GM12878 (cell line): Measurements from ENCODE around the gene EYA4.

Experiments used
- CHD2 ChIP-seq: IDR thresholded peaks from 2 replicates; pipeline ENCODE4 v1.6.1; 2011; ENCODE audit warnings: low read depth, low read length, improper control_type of control experiment, borderline replicate concordance
- CTCF ChIP-seq, 3 experiments: IDR thresholded peaks in 2 of 3; conservative IDR thresholded peaks in 1 of 3; 2 replicates each; pipeline ENCODE4 v1.5.1; 2011; ENCODE audit warnings: low read depth in 3 of 3, low read length in 3 of 3, mild to moderate bottlenecking in 3 of 3, control low read depth in 2 of 3, moderate library complexity in 2 of 3, inconsistent platforms in 1 of 3, mixed read lengths in 1 of 3; ENCODE audit not compliant: control insufficient read depth in 2 of 3, insufficient read depth in 1 of 3; ENCODE audit errors: extremely low read depth in 1 of 3
- EZH2 ChIP-seq: IDR thresholded peaks from 2 replicates; pipeline ENCODE4 v1.6.1; 2012; ENCODE audit warnings: low read depth, mild to moderate bottlenecking, control low read depth, inconsistent platforms, low read length, borderline replicate concordance; ENCODE audit not compliant: control insufficient read depth
- GATAD2B ChIP-seq: fragments of 450-650 bp; conservative IDR thresholded peaks from 2 replicates; pipeline ENCODE4 v1.6.1; 2017; ENCODE audit warnings: low read depth, mild to moderate bottlenecking, moderate library complexity
- HDAC6 ChIP-seq: fragments of 200-600 bp; sonication (generic); IDR thresholded peaks from one replicate; pipeline ENCODE4 v1.8.0; 2017; ENCODE audit warnings: antibody characterized with exemption; ENCODE audit not compliant: unreplicated experiment
- KDM1A ChIP-seq: fragments of 200-600 bp; sonication (generic); IDR thresholded peaks from 2 replicates; pipeline ENCODE4 v1.6.1; 2016; ENCODE audit warnings: borderline replicate concordance
- NR2C2 ChIP-seq: IDR thresholded peaks from 2 replicates; pipeline ENCODE4 v1.6.1; 2011; ENCODE audit warnings: borderline replicate concordance, low read depth; ENCODE audit not compliant: control insufficient read depth, insufficient read length
- PAX5 ChIP-seq: IDR thresholded peaks from 2 replicates; pipeline ENCODE4 v1.6.1; 2011; ENCODE audit warnings: low read depth, low read length, borderline replicate concordance
- POLR2A ChIP-seq: IDR thresholded peaks from 2 replicates; pipeline ENCODE4 v1.6.1; 2011; ENCODE audit warnings: low read depth, mild to moderate bottlenecking, low read length
- RAD51 ChIP-seq: fragments of 450-650 bp; IDR thresholded peaks from 2 replicates; pipeline ENCODE4 v1.6.1; 2016; ENCODE audit warnings: moderate library complexity, mild to moderate bottlenecking, inconsistent platforms
- YBX1 ChIP-seq: fragments of 450-650 bp; IDR thresholded peaks from 2 replicates; pipeline ENCODE4 v1.6.1; 2016; ENCODE audit warnings: antibody characterized with exemption
- YY1 ChIP-seq: IDR thresholded peaks from 2 replicates; pipeline ENCODE4 v1.6.1; 2011; ENCODE audit warnings: low read depth, mild to moderate bottlenecking, low read length
- ZBTB33 ChIP-seq: fragments of 450-650 bp; IDR thresholded peaks from 2 replicates; pipeline ENCODE4 v1.6.1; 2017; ENCODE audit warnings: mild to moderate bottlenecking

GRCh38 chr6:133337308-133337707 lies 96.2 kb downstream of the EYA4 start:
- TF ChIP-seq CTCF (IDR thresholded peaks at IDR 0.05 in 2 of 3, conservative IDR thresholded peaks at IDR 0.05 in 1 of 3; ENCODE audit: control insufficient read depth in 2 of 3, extremely low read depth in 1 of 3, insufficient read depth in 1 of 3, low read depth in 3 of 3, low read length in 3 of 3), result no peak
- TF ChIP-seq GATAD2B, result no peak
- no peak for TF ChIP-seq PAX5
- no peak for TF ChIP-seq POLR2A
- no peak for TF ChIP-seq CHD2
- TF ChIP-seq YY1, result no peak
- no peak for TF ChIP-seq KDM1A
- no peak for TF ChIP-seq HDAC6
- no peak for TF ChIP-seq YBX1
- TF ChIP-seq RAD51, result no peak
- TF ChIP-seq ZBTB33, result no peak
- no peak for TF ChIP-seq NR2C2
- no peak for TF ChIP-seq EZH2
